ENCODE data around the gene SIGLEC12. TPM values are rescaled to one million over a fixed set of nuclear protein-coding genes. Genes with fewer than 3 reads are reported as not detected.
A peak's percentile ranks its signal among the peaks of the same experiment; 100 is the strongest.

Gene SIGLEC12
- total RNA-seq, 4 donors from 2014 or later: 0.31 to 0.85 TPM; not detected in 2

- ATAC-seq: no peak
- Histone ChIP-seq H3K27me3 (peaks cover 79% of the 10 kb centered on the region), H3K4me1 (no peaks in the 10 kb centered on the region), H3K27ac (no peak overlapping the region), H3K4me3 (peak overlapping the region in 1 of 2 donors; percentile 12), H3K9me3 (no peaks in the 10 kb centered on the region), H3K36me3 (no peaks in the 10 kb centered on the region)
- TF ChIP-seq POLR2A (IDR thresholded peaks at IDR 0.05) (no peak), EP300 (IDR thresholded peaks at IDR 0.05) (no peak), POLR2AphosphoS5 (IDR thresholded peaks at IDR 0.05) (no peak), CTCF (IDR thresholded peaks at IDR 0.05) (no peak)
- 47 to 77% methylated on average over 4 to 5 of the region's 13 CpGs for WGBS, 2 donors (ENCODE audit: low coverage in 1 of 2)
These were observed 41.2 kb downstream of the SIGLEC12 start for GRCh38 chr19:51460164-51460992.

- Histone ChIP-seq H3K9me3 (no peaks in the 10 kb centered on the region), H3K4me1 (no peaks in the 10 kb centered on the region), H3K36me3 (no peaks in the 10 kb centered on the region), H3K27me3 (peaks cover 82% of the 10 kb centered on the region), H3K27ac (no peak overlapping the region), H3K4me3 (no peak overlapping the region)
- TF ChIP-seq POLR2A (IDR thresholded peaks at IDR 0.05) (no peak), EP300 (IDR thresholded peaks at IDR 0.05) (no peak), POLR2AphosphoS5 (IDR thresholded peaks at IDR 0.05) (no peak), CTCF (IDR thresholded peaks at IDR 0.05) (no peak)
- ATAC-seq: no peak
- 83 to 87% methylated on average over 4 of the region's 14 CpGs for WGBS, 2 donors (ENCODE audit: low coverage in 1 of 2)
These were observed 42.6 kb downstream of the SIGLEC12 start for GRCh38 chr19:51458899-51459505.

GRCh38 chr19:51458051-51458645 is 43.5 kb downstream of the SIGLEC12 start, which contains the start of gene SIGLEC8:
TSS of gene SIGLEC8 (minus strand) at chr19:51458454. CDS start at chr19:51458387, 67 bp downstream.
- no peak within 1 kb of the TSS for H3K4me3 ChIP-seq
- no peaks in the 10 kb centered on the region for H3K36me3 ChIP-seq
- no peaks in the 10 kb centered on the region for H3K9me3 ChIP-seq
- no peaks in the 10 kb centered on the region for H3K4me1 ChIP-seq
- TF ChIP-seq POLR2A (IDR thresholded peaks at IDR 0.05): no peak
- no peak for TF ChIP-seq EP300 (IDR thresholded peaks at IDR 0.05)
- no peak for TF ChIP-seq CTCF (IDR thresholded peaks at IDR 0.05)
- TF ChIP-seq POLR2AphosphoS5 (IDR thresholded peaks at IDR 0.05): no peak
- no peak for ATAC-seq
- peaks cover 84% of the 10 kb centered on the region for H3K27me3 ChIP-seq
- 29% methylated on average over 3 of the region's 10 CpGs; no CpG with 5 or more reads in 1 of the 2 donors for WGBS, 2 donors (ENCODE audit: low coverage in 1 of 2)
- no peak within 1 kb of the TSS for H3K27ac ChIP-seq

GRCh38 chr19:51457351-51458013 is 44.1 kb downstream of the SIGLEC12 start:
- no peaks in the 10 kb centered on the region for H3K9me3 ChIP-seq
- peaks cover 83% of the 10 kb centered on the region for H3K27me3 ChIP-seq
- WGBS, 2 donors (ENCODE audit: low coverage in 1 of 2): 50% methylated on average over 2 of the region's 11 CpGs; no CpG with 5 or more reads in 1 of the 2 donors
- no peak for TF ChIP-seq EP300 (IDR thresholded peaks at IDR 0.05)
- TF ChIP-seq POLR2AphosphoS5 (IDR thresholded peaks at IDR 0.05): no peak
- no peak for TF ChIP-seq CTCF (IDR thresholded peaks at IDR 0.05)
- no peaks in the 10 kb centered on the region for H3K36me3 ChIP-seq
- ATAC-seq: no peak
- no peaks in the 10 kb centered on the region for H3K4me1 ChIP-seq
- H3K4me3 ChIP-seq: no peak overlapping the region
- H3K27ac ChIP-seq: no peak overlapping the region

Data from gastroesophageal sphincter (tissue), 4 donors.